GM21786 (cell line): ENCODE measurements around the gene MTA3.

Experiments
- ATAC-seq: cut with Tn5 transposase; IDR thresholded peaks from one replicate; pipeline ENCODE4 v1.9.1; 2021; ENCODE audit not compliant: unreplicated experiment

The MTA3 gene

DNA sequence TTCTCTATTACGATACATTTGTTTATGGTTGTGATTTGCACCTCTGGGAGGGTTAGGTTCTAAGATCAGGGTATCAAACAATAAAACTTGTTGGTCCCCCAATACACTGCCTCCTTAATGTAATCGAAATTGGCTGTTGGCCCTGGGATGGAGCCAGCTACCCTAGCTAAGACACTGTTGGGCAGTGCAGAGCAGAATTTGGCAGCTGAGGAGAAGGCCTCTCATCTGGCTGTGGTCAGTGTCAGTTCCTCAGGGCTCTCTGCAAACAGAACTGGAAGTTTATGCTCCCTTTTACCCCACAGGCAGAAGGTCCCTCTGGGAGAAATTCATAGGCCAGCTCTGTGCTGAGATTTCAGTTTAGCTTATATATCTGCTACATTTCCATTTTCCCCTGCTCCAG is 232.5 kb downstream of the MTA3 start:
- ATAC-seq: no peak

DNA sequence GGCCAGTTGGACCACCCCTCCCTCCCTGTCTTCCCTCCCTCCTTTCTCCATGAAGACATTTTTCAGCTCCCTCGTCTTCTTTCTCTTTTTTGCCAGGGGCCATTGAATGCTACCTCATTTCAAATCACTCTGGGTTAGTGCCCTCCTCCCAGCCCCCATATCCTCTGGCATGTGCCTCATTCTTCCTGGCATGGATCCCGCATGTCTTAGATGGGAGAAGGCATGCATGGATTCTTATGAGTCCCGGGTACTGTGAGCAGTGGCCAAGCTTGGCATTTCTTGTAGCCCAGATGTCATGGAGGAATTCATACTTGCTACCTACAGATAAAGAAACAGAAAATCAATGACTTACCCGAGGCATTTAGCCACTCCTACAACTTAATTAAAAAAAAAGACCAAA is 232.9 kb downstream of the MTA3 start:
- no peak for ATAC-seq

GRCh38 chr2:42802150-42802549 is 233.7 kb downstream of the MTA3 start:
- no peak for ATAC-seq

- no peak for ATAC-seq
These were observed 235.9 kb downstream of the MTA3 start for GRCh38 chr2:42804338-42804737.

DNA sequence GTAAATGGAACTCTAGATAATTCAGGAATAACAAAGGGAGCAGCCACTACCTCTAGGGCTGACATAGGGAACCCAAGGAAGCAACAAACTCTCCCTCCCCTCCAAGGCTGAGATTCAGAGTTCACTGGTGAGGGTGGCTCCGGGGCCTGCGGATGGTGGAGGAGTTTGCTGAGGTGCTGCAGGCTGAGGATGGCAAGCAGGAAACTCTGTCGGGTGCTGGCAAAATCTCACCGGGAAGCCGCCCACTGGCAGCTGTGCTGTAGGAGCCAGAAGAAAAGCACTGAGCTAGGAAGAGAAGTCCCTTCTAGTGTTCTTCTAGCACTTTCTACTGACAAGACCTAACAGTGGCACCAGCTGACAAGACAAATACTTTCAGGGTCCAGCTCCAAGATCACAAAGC is 236.5 kb downstream of the MTA3 start:
- no peak for ATAC-seq
